ENCODE measurements around the gene ACOXL.

DNA sequence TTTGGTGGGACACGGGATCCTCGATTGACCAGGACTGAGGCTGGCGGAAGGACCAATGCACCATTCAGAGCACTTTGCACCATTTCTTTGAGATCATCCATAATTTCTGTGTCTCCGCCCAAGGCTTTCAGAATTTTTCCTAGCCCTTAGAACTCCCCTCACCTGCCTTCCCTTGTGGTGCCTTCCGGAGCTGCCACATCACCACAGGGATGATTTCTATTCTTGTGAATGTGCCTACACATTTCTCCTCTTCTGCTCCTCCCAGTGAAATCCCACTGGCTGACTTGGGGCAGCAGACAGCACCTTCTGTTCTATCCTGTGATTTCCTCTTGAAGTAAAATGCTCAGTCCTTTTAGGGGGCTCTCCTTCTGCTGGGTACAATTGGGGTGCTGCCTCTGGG is 11.2 kb downstream of the ACOXL start:
- no peak for TF ChIP-seq CTCF (IDR thresholded peaks at IDR 0.05)
- TF ChIP-seq POLR2AphosphoS5 (IDR thresholded peaks at IDR 0.05) = no peak
